K562 (cell line): ENCODE data around the gene CD248. TPM values are rescaled to one million over a fixed set of nuclear protein-coding genes. Genes with fewer than 3 reads are reported as not detected.

Experiments used
- ATAC-seq: fragments of 200-7000 bp; cut with Tn5 transposase; 3 replicates; pipeline ENCODE4 v1.9.1; 2020; ENCODE audit warnings: moderate library complexity
- BruUV-seq: library from RNA; stranded (reverse); fragments of 400-500 nt; replicated peaks from 2 replicates; lab custom pipeline; 2021; lab: Mats Ljungman, UMichigan
- CTCF ChIA-PET: fragments of 300-600 bp; formaldehyde crosslinking; extraction: SDS; loops from one replicate; lab custom pipeline; 2021; ENCODE audit warnings: low intra/inter-chr PET ratio; lab: Yijun Ruan, JAX
- POLR2A ChIA-PET: fragments of 300-600, 350-650 bp; sonication (Branson Sonifier 250); formaldehyde crosslinking; extraction: SDS; loops from one replicate; lab custom pipeline; 2021; ENCODE audit warnings: antibody characterized with exemption, inconsistent platforms; lab: Yijun Ruan, JAX
- DNase-seq, 4 experiments: peaks; one replicate each; pipeline versions ENCODE4 v3.0.0 to v3.0.0-alpha.2; 2011 to 2018; ENCODE audit warnings: low spot score in 3 of 4, mixed read lengths in 3 of 4; ENCODE audit errors: extremely low read depth in 1 of 4
- FAIRE-seq: peaks from 2 replicates; lab custom pipeline; 2011; peaks lifted over from hg19 to GRCh38; lab: Jason Lieb, UNC
- H2AFZ ChIP-seq: 2 replicates; pipeline ENCODE4 v1.6.0; 2011; ENCODE audit warnings: low read depth, low read length, control low read depth, inconsistent platforms
- H3K27ac ChIP-seq: fragments of 200-600 bp; 3 replicates; pipeline ENCODE4 v1.8.0; 2011; ENCODE audit warnings: low read depth, mild to moderate bottlenecking, control low read depth, inconsistent platforms, low read length, moderate library complexity, mixed read lengths; ENCODE audit errors: extremely low read depth
- H3K27me3 ChIP-seq, 2 experiments: fragments of 300-600 bp in 1 of 2; 2 replicates in 1 of 2; 3 replicates in 1 of 2; pipeline versions ENCODE4 v1.6.0 to v1.8.0; 2011; ENCODE audit warnings: inconsistent platforms in 2 of 2, low read length in 2 of 2, mild to moderate bottlenecking in 1 of 2, mixed read lengths in 1 of 2, moderate library complexity in 1 of 2; ENCODE audit not compliant: control insufficient read depth in 2 of 2, insufficient read depth in 2 of 2
- H3K36me3 ChIP-seq: fragments of 300-600 bp; 3 replicates; pipeline ENCODE4 v1.8.0; 2011; ENCODE audit warnings: mild to moderate bottlenecking, low read length, inconsistent platforms; ENCODE audit not compliant: control insufficient read depth, insufficient read depth
- H3K4me1 ChIP-seq, 2 experiments: fragments of 200-600 bp in 1 of 2; replicated peaks in 1 of 2; 2 replicates in 1 of 2; 3 replicates in 1 of 2; pipeline versions ENCODE4 v1.5.1 to v1.8.0; 2011; ENCODE audit warnings: inconsistent platforms in 2 of 2, low read length in 2 of 2, mild to moderate bottlenecking in 1 of 2, mixed read lengths in 1 of 2, moderate library complexity in 1 of 2; ENCODE audit not compliant: control insufficient read depth in 2 of 2, insufficient read depth in 2 of 2
- H3K4me2 ChIP-seq: 2 replicates; pipeline ENCODE4 v1.6.1; 2011; ENCODE audit warnings: low read length, control low read depth, inconsistent platforms, mixed read lengths; ENCODE audit not compliant: insufficient read depth
- H3K4me3 ChIP-seq: fragments of 200-600 bp; sonication (generic), shearing (Covaris generic); 2 replicates; pipeline ENCODE4 v1.5.1; 2016; ENCODE audit warnings: control low read depth, inconsistent platforms
- H3K79me2 ChIP-seq: fragments of 200-600 bp; 3 replicates; pipeline ENCODE4 v1.8.0; 2011; ENCODE audit warnings: low read length, inconsistent platforms; ENCODE audit not compliant: control insufficient read depth, insufficient read depth
- H3K9ac ChIP-seq, 2 experiments: 2 replicates each; pipeline versions ENCODE4 v1.6.0 to v1.6.1; 2011; ENCODE audit warnings: low read depth in 2 of 2, low read length in 2 of 2, control low read depth in 1 of 2, inconsistent platforms in 1 of 2, mild to moderate bottlenecking in 1 of 2, mixed read lengths in 1 of 2; ENCODE audit not compliant: insufficient read depth in 1 of 2
- H3K9me1 ChIP-seq: one replicate; pipeline ENCODE4 v1.6.0; 2011; ENCODE audit warnings: inconsistent platforms, mild to moderate bottlenecking, low read length, moderate library complexity; ENCODE audit not compliant: control insufficient read depth, insufficient read depth
- H3K9me3 ChIP-seq: replicated peaks from 2 replicates; pipeline ENCODE4 v1.5.1; 2011; ENCODE audit warnings: low read depth, low read length, inconsistent platforms; ENCODE audit not compliant: control insufficient read depth, insufficient read depth
- H4K20me1 ChIP-seq: replicated peaks from 2 replicates; pipeline ENCODE4 v1.6.1; 2011; ENCODE audit warnings: low read length, inconsistent platforms, mixed read lengths; ENCODE audit not compliant: control insufficient read depth, insufficient read depth
- CREBBP ChIP-seq: IDR thresholded peaks from one replicate; pipeline ENCODE4 v1.6.1; 2012; ENCODE audit warnings: low read depth, mild to moderate bottlenecking, control low read depth, inconsistent platforms, low read length
- RBFOX2 ChIP-seq: fragments of 200-400 bp; formaldehyde crosslinking; IDR thresholded peaks from 2 replicates; pipeline ENCODE4 v1.6.1; 2017; ENCODE audit warnings: low read depth, mild to moderate bottlenecking, low read length, moderate library complexity
- WGBS: fragments of 100-300 bp; shearing (Covaris generic); methylation state at CpG from one replicate; pipeline ENCODE4 v1.1.6; 2016; ENCODE audit warnings: low coverage, mixed read lengths; ENCODE audit not compliant: insufficient coverage; ENCODE audit errors: missing lambda C conversion rate; 5-methylcytosine and 5-hydroxymethylcytosine counted together
- in situ Hi-C: fragments of 300-500 bp; cut with MboI; formaldehyde crosslinking; loops from 4 replicates; pipeline ENCODE4 v1.15.0; 2018; ENCODE audit warnings: inconsistent platforms, mixed read lengths
- intact Hi-C: fragments of 100-400 bp; cut with micrococcal nuclease; formaldehyde crosslinking; loops from 2 replicates; pipeline ENCODE4 v1.14.2; 2022
- polyA plus RNA-seq, 8 experiments: library from polyadenylated mRNA; depleted of rRNA in 4 of 8; stranded (reverse) in 5 of 8; unstranded in 3 of 8; fragments of >200 nt; fragmentation: Nextera tagmentation in 2 of 8; fragmentation: Illumina TruSeq in 1 of 8; extraction: Ambion mirVana in 2 of 8; extraction: Trizol in 1 of 8; gene quantifications; 2 replicates each; pipeline versions ENCODE4 v1.2.1 to v1.2.3, GENCODE V29; 2011 to 2014; ENCODE audit warnings: inconsistent platforms in 1 of 8, missing spikeins in 1 of 8
- total RNA-seq, 7 experiments: library from RNA; depleted of rRNA in 6 of 7; stranded (reverse); fragments of >200 nt in 6 of 7; fragmentation: Illumina TruSeq in 2 of 7; extraction: Trizol in 2 of 7; gene quantifications; 2 replicates each; pipeline versions ENCODE4 v1.2.1 to v1.2.3, GENCODE V29; 2011 to 2021; ENCODE audit warnings: low replicate concordance in 1 of 7

Gene CD248
- total and polyA plus RNA-seq, 9 of the 15 experiments (the other 6 are each of a cell fraction or from before 2014, with no cell fraction given): 0.09 TPM; not detected in 8

DNA sequence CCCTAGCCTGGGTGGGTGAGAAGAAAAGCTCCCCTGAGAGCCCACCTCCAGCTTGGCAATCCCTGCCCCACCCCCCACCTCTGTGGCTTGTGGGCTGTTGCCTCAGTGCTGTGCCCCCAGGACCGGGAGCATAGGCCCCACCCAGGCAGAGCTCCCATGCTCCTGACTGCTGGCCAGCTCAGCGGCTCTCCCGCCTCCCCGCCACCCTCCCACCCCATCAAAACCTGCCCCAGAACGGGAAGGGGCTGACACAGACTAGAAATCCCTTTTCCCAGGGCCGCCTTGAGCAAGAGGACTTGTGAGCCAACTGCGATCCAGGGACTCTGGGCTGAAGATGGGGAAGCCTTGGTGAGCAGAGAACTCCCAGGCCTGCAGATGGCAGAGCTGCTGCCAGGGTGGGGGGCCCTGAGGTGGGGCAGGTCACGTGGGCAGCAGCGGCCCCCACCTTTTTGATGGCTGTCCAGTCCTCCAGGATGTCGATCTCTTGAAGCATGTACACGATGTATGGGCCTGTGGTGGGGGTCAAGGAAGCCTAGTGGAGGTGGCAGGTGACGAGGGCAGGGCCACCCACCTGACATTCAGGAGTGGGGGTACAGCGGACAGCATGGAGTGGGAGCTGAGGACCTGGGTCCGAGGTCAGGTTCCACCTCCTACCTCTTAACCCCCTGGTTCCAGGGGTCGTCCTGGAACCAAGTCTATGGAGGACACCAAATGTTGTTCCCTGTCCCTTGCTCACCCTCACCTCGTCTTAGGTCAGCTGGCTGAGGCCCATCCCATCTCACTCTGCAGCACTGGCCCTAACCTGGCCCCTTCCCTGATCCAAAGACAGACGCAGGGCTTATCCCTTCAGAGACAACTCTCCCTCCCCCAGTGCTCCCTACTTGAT, 21.7 kb upstream of the CD248 start:
- in situ Hi-C loops: no loop called here
- Histone ChIP-seq H3K27ac (no peak overlapping the region), H2AFZ (no peak overlapping the region), H3K4me2 (no peak overlapping the region), H3K4me1 (peaks cover 10 to 41% of the 10 kb centered on the region in 2 experiments), H3K9me3 (no peaks in the 10 kb centered on the region), H3K79me2 (peaks cover 5% of the 10 kb centered on the region; the same call in 2 of the 3 replicates)
- POLR2A ChIA-PET: interaction anchor here (0.6 to 1.7 kb wide), 3 partner anchors 9 to 54 kb away, joined by 3 to 5 read pairs (median 4); partner anchors contain the start of gene B4GAT1
- CTCF ChIA-PET: interaction anchor here (0.5 kb wide), 1 partner anchor 1215 kb away, joined by 3 read pairs; no protein-coding TSS in a partner anchor
- no TSS peak for BruUV-seq
- no peak for ATAC-seq
- 0 out of 2 replicates have a peak, but pooled peaks have one; percentile 31 for TF ChIP-seq RBFOX2
- no peak for TF ChIP-seq CREBBP
- TF ChIP-seq, all 486 proteins: peak for 1
- Histone ChIP-seq H3K4me3 (no peak overlapping the region), H3K36me3 (peaks cover 59% of the 10 kb centered on the region; the same call in 2 of the 3 replicates), H4K20me1 (peaks cover 3% of the 10 kb centered on the region; the same call in 1 of the 2 replicates), H3K9ac (0 out of 4 replicates have a peak overlapping the region, but pooled peaks of 1 of the 2 experiments have one; percentile 43), H3K9me1 (no peaks in the 10 kb centered on the region), H3K27me3 (no peaks in the 10 kb centered on the region)
- DNase-seq: no peak
- no peak for FAIRE-seq
- intact Hi-C loops: no loop called here
- WGBS: 72% methylated on average over 15 of the region's 17 CpGs
